Ectodermal cell (in vitro differentiated cells): ENCODE results near the gene NAA40.
"Not testable (repeated sequence)": the region's sequence is repeated elsewhere in the genome, so short reads cannot be mapped to it uniquely, and the experiment has no call there.

Source experiments
- H3K27ac ChIP-seq: 2 replicates; pipeline ENCODE4 v1.7.0; 2013; ENCODE audit warnings: mild to moderate bottlenecking, low read depth, low read length; ENCODE audit not compliant: insufficient read depth, poor library complexity, severe bottlenecking
- H3K27me3 ChIP-seq: 2 replicates; pipeline ENCODE4 v1.7.0; 2013; ENCODE audit warnings: mild to moderate bottlenecking, low read length; ENCODE audit not compliant: insufficient read depth, control insufficient read depth, poor library complexity, severe bottlenecking
- H3K36me3 ChIP-seq: one replicate; pipeline ENCODE4 v1.7.0; 2013; ENCODE audit warnings: low read length; ENCODE audit not compliant: control insufficient read depth, insufficient read depth
- H3K4me1 ChIP-seq: one replicate; pipeline ENCODE4 v1.7.0; 2013; ENCODE audit warnings: low read length; ENCODE audit not compliant: control insufficient read depth, insufficient read depth
- H3K4me3 ChIP-seq: 2 replicates; pipeline ENCODE4 v1.7.0; 2013; ENCODE audit warnings: low read depth, low read length, control low read depth; ENCODE audit not compliant: insufficient read depth
- H3K9me3 ChIP-seq: 2 replicates; pipeline ENCODE4 v1.7.0; 2013; ENCODE audit warnings: mild to moderate bottlenecking, low read length, moderate library complexity; ENCODE audit not compliant: control insufficient read depth
- WGBS, 2 experiments: methylation state at CpG; one replicate each; pipeline ENCODE4 v1.1.7; 2013; ENCODE audit warnings: missing lambda C conversion rate in 2 of 2; 5-methylcytosine and 5-hydroxymethylcytosine counted together

Gene NAA40

GRCh38 chr11:63961608-63962412, 23.0 kb downstream of the NAA40 start:
- no peaks in the 10 kb centered on the region for H3K27me3 ChIP-seq
- no peaks in the 10 kb centered on the region for H3K36me3 ChIP-seq
- H3K9me3 ChIP-seq = no peaks in the 10 kb centered on the region
- 71 to 72% methylated on average over 19 of the region's 19 CpGs for WGBS, 2 experiments
- H3K4me3 ChIP-seq = no peak overlapping the region
- no peak overlapping the region for H3K27ac ChIP-seq
- H3K4me1 ChIP-seq = peaks cover 13% of the 10 kb centered on the region

GRCh38 chr11:63963895-63964294, 25.1 kb downstream of the NAA40 start:
- not testable (repeated sequence) for H3K36me3 ChIP-seq, H3K27ac ChIP-seq, H3K9me3 ChIP-seq, H3K27me3 ChIP-seq, H3K4me3 ChIP-seq
- H3K4me1 ChIP-seq = peaks cover 13% of the 10 kb centered on the region
- WGBS, 2 experiments = 98% methylated on average over 4 of the region's 4 CpGs

- Histone ChIP-seq H3K4me3 (no peak overlapping the region), H3K9me3 (no peaks in the 10 kb centered on the region)
- WGBS, 2 experiments = 89 to 97% methylated on average over 1 of the region's 1 CpG
Measured at GRCh38 chr11:63966444-63966843, 27.6 kb downstream of the NAA40 start.

GRCh38 chr11:63969461-63969860, 30.7 kb downstream of the NAA40 start:
- no peak overlapping the region for H3K4me3 ChIP-seq
- no peaks in the 10 kb centered on the region for H3K4me1 ChIP-seq
- no peaks in the 10 kb centered on the region for H3K9me3 ChIP-seq
- H3K36me3 ChIP-seq = no peaks in the 10 kb centered on the region
- peaks cover 8% of the 10 kb centered on the region for H3K27me3 ChIP-seq
- WGBS, 2 experiments = 90 to 91% methylated on average over 2 of the region's 2 CpGs
- no peak overlapping the region for H3K27ac ChIP-seq

More at GRCh38 chr11:63966444-63966843, 27.6 kb downstream of the NAA40 start:
- H3K27me3 ChIP-seq = peaks cover 8% of the 10 kb centered on the region
- no peaks in the 10 kb centered on the region for H3K36me3 ChIP-seq
- H3K4me1 ChIP-seq = peaks cover 10% of the 10 kb centered on the region
- H3K27ac ChIP-seq = no peak overlapping the region

GRCh38 chr11:63970902-63971301, 32.1 kb downstream of the NAA40 start:
- Histone ChIP-seq H3K4me1 (peaks cover 2% of the 10 kb centered on the region), H3K36me3 (no peaks in the 10 kb centered on the region), H3K27ac (no peak overlapping the region), H3K9me3 (no peaks in the 10 kb centered on the region), H3K27me3 (peaks cover 8% of the 10 kb centered on the region), H3K4me3 (no peak overlapping the region)
- WGBS, 2 experiments = 82 to 88% methylated on average over 5 of the region's 5 CpGs

- not testable (repeated sequence) for H3K36me3 ChIP-seq, H3K27ac ChIP-seq, H3K9me3 ChIP-seq, H3K27me3 ChIP-seq
- Histone ChIP-seq H3K4me3 (peak overlapping the region; percentile 77), H3K4me1 (peaks cover 14% of the 10 kb centered on the region)
- WGBS, 2 experiments = 82 to 86% methylated on average over 18 of the region's 18 CpGs
Measured at GRCh38 chr11:63973912-63974258, 35.1 kb downstream of the NAA40 start.

GRCh38 chr11:63974259-63975143, 35.7 kb downstream of the NAA40 start, which contains the start of gene COX8A:
Gene COX8A, plus strand, starts transcription at chr11:63974620. Its CDS starts 61 bp downstream, at chr11:63974681.
- H3K4me3 ChIP-seq = peak within 1 kb of the TSS; percentile 77
- WGBS, 2 experiments = 1% methylated on average over 67 of the region's 67 CpGs
- peaks cover 14% of the 10 kb centered on the region for H3K4me1 ChIP-seq
- no peaks in the 10 kb centered on the region for H3K9me3 ChIP-seq
- no peaks in the 10 kb centered on the region for H3K36me3 ChIP-seq
- H3K27ac ChIP-seq = peak within 1 kb of the TSS; percentile 88
- peaks cover 8% of the 10 kb centered on the region for H3K27me3 ChIP-seq

- peaks cover 14% of the 10 kb centered on the region for H3K4me1 ChIP-seq
- H3K4me3 ChIP-seq = no peak overlapping the region
- no peaks in the 10 kb centered on the region for H3K9me3 ChIP-seq
- 52 to 59% methylated on average over 10 of the region's 10 CpGs for WGBS, 2 experiments
- H3K36me3 ChIP-seq = no peaks in the 10 kb centered on the region
- H3K27me3 ChIP-seq = no peaks in the 10 kb centered on the region
- no peak overlapping the region for H3K27ac ChIP-seq
Measured at GRCh38 chr11:63978551-63979239, 39.9 kb downstream of the NAA40 start.

GRCh38 chr11:63979426-63979825, 40.6 kb downstream of the NAA40 start:
- no peak overlapping the region for H3K4me3 ChIP-seq

GRCh38 chr11:63985812-63986155, 47.0 kb downstream of the NAA40 start:
- H3K9me3 ChIP-seq = no peaks in the 10 kb centered on the region
- peak overlapping the region; percentile 98 for H3K27ac ChIP-seq
- H3K27me3 ChIP-seq = no peaks in the 10 kb centered on the region
- peak overlapping the region; percentile 91 for H3K4me3 ChIP-seq
- WGBS, 2 experiments = 33 to 41% methylated on average over 18 of the region's 18 CpGs
- H3K36me3 ChIP-seq = peaks cover 6% of the 10 kb centered on the region
- peaks cover 11% of the 10 kb centered on the region for H3K4me1 ChIP-seq

More at GRCh38 chr11:63979426-63979825, 40.6 kb downstream of the NAA40 start:
- Histone ChIP-seq H3K9me3 (no peaks in the 10 kb centered on the region), H3K4me1 (peaks cover 14% of the 10 kb centered on the region), H3K36me3 (no peaks in the 10 kb centered on the region), H3K27me3 (no peaks in the 10 kb centered on the region), H3K27ac (no peak overlapping the region)
- WGBS, 2 experiments = 93 to 97% methylated on average over 5 of the region's 5 CpGs
